SW480 (cell line): ENCODE data around the gene TTLL7.

ENCODE experiments used
- DNase-seq: peaks from one replicate; pipeline ENCODE4 v3.0.0-alpha.2; 2016; ENCODE audit warnings: low spot score

Gene TTLL7

DNA sequence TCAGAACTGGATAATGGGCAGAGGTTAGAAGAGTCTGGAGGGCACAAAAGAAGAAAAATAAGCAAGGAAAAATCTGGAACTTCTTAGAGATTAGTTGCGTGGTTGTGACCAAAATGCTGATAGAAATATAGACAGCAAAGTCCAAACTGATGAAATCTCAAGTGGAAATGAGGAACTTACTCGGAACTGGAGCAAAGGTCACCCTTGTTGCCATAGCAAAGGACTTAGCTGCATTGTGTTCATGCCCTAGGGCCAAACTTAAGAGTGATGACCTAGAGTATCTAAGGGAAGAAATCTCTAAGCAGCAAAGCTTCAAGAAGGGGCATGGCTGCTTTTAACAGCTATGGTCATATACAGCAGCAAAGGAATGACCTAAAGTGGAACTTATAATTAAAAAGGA lies 180.0 kb downstream of the TTLL7 start:
- no peak for DNase-seq

DNA sequence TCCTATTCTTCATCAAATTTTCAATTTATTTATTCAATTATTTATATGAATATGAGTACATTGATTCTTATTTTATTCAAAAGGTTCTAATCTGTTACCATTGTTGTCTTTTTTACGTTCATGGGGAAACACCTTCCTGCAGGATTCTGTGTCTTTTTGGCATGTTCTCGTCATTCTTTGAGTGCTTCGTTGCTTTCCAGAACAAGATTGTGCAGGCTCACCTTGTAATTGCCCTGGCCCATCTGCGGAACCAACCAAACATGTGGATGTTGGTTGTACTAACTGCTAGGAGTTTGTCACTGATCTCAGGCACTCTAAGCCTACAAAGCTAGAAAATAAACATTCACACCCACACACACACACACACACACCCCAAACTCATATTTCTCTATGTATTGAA lies 182.1 kb downstream of the TTLL7 start:
- no peak for DNase-seq

- no peak for DNase-seq
Observed at GRCh38 chr1:83815330-83815729, 183.6 kb downstream of the TTLL7 start.
